MM.1S (cell line): Measurements from ENCODE around the gene GFI1B.

Experiments
- DNase-seq: peaks from one replicate; pipeline ENCODE4 v3.0.0-alpha.2; 2015
- H2AFZ ChIP-seq: fragments of 300-600 bp; sonication (generic); 2 replicates; pipeline ENCODE4 v1.6.0; 2016; ENCODE audit warnings: antibody characterized with exemption, low read length
- H3F3A ChIP-seq: fragments of 300-600 bp; sonication (generic); 2 replicates; pipeline ENCODE4 v1.6.1; 2016; ENCODE audit warnings: mild to moderate bottlenecking, antibody characterized with exemption, low read length, moderate library complexity, mixed read lengths; ENCODE audit not compliant: insufficient read depth
- H3K27ac ChIP-seq: fragments of 300-600 bp; sonication (generic); 2 replicates; pipeline ENCODE4 v1.5.1; 2016; ENCODE audit warnings: mild to moderate bottlenecking, low read length
- H3K27me3 ChIP-seq: fragments of 300-600 bp; sonication (generic); replicated peaks from 2 replicates; pipeline ENCODE4 v1.6.0; 2016; ENCODE audit warnings: low read length; ENCODE audit not compliant: insufficient read depth
- H3K36me3 ChIP-seq: fragments of 300-600 bp; sonication (generic); replicated peaks from 2 replicates; pipeline ENCODE4 v1.6.1; 2016; ENCODE audit warnings: mild to moderate bottlenecking, low read length, mixed read lengths; ENCODE audit not compliant: insufficient read depth
- H3K4me1 ChIP-seq: fragments of 300-600 bp; sonication (generic); 2 replicates; pipeline ENCODE4 v1.6.1; 2016; ENCODE audit warnings: low read length, mixed read lengths
- H3K4me2 ChIP-seq: fragments of 300-600 bp; sonication (generic); 2 replicates; pipeline ENCODE4 v1.6.0; 2016; ENCODE audit warnings: low read depth, low read length
- H3K4me3 ChIP-seq: fragments of 300-600 bp; sonication (generic); 2 replicates; pipeline ENCODE4 v1.5.1; 2016; ENCODE audit warnings: low read length, mixed read lengths
- H3K79me2 ChIP-seq: fragments of 300-600 bp; sonication (generic); 2 replicates; pipeline ENCODE4 v1.6.1; 2016; ENCODE audit warnings: mixed run types, low read length, mixed read lengths
- H3K9ac ChIP-seq: fragments of 300-600 bp; sonication (generic); 2 replicates; pipeline ENCODE4 v1.6.1; 2016; ENCODE audit warnings: low read length, mixed read lengths
- H3K9me2 ChIP-seq: fragments of 300-600 bp; sonication (generic); replicated peaks from 2 replicates; pipeline ENCODE4 v1.6.1; 2016; ENCODE audit warnings: mild to moderate bottlenecking, low read length, mixed read lengths; ENCODE audit not compliant: insufficient read depth
- H3K9me3 ChIP-seq: fragments of 300-600 bp; sonication (generic); replicated peaks from 2 replicates; pipeline ENCODE4 v1.6.1; 2016; ENCODE audit warnings: mild to moderate bottlenecking, low read length, mixed read lengths; ENCODE audit not compliant: insufficient read depth
- H4K20me1 ChIP-seq: fragments of 300-600 bp; sonication (generic); 2 replicates; pipeline ENCODE4 v1.6.1; 2016; ENCODE audit warnings: mild to moderate bottlenecking, low read length, moderate library complexity, mixed read lengths; ENCODE audit not compliant: insufficient read depth
- EZH2 ChIP-seq: fragments of 300-600 bp; sonication (generic); optimal IDR thresholded peaks from 2 replicates; pipeline ENCODE3; 2017; ENCODE audit warnings: low read depth, mild to moderate bottlenecking, antibody characterized with exemption, low read length, mixed read lengths
- EZH2phosphoT487 ChIP-seq: fragments of 300-600 bp; sonication (generic); IDR thresholded peaks from 2 replicates; pipeline ENCODE4 v1.6.1; 2018; ENCODE audit warnings: antibody characterized with exemption, low read length
- TF ChIP-seq, protein P1 (sequence below): fragments of 300-600 bp; sonication (generic); IDR thresholded peaks from 2 replicates; pipeline ENCODE4 v1.5.1; 2016; ENCODE audit warnings: antibody characterized with exemption, low read length, mixed read lengths

Gene GFI1B

DNA sequence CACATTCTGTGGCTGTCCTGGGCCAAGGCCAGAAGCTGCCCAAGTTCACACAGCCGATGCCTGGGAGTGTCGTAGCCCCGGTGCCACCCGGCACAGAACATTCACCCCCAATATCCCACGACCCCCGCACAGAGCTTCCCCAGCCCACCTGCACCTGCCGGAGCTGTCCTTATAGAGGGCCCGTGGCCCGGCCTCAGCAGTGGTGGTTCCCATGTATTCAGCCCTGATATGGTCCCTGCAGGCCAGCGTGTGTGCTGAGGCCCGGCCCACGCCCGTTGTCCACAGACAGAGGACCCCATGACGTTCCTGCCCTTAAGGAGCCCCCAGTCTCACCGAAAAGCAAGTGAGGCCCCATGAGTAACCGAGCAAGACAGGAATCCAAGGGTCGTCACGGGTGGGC, 5.3 kb upstream of the GFI1B start:
- no peaks in the 10 kb centered on the region for H3K9me2 ChIP-seq
- H2AFZ ChIP-seq, result no peak overlapping the region
- no peak overlapping the region for H3K4me3 ChIP-seq
- no peak for DNase-seq
- no peak overlapping the region for H3K4me2 ChIP-seq
- TF ChIP-seq EZH2phosphoT487, result no peak
- TF ChIP-seq EZH2, result no peak
- TF ChIP-seq, protein P1, sequence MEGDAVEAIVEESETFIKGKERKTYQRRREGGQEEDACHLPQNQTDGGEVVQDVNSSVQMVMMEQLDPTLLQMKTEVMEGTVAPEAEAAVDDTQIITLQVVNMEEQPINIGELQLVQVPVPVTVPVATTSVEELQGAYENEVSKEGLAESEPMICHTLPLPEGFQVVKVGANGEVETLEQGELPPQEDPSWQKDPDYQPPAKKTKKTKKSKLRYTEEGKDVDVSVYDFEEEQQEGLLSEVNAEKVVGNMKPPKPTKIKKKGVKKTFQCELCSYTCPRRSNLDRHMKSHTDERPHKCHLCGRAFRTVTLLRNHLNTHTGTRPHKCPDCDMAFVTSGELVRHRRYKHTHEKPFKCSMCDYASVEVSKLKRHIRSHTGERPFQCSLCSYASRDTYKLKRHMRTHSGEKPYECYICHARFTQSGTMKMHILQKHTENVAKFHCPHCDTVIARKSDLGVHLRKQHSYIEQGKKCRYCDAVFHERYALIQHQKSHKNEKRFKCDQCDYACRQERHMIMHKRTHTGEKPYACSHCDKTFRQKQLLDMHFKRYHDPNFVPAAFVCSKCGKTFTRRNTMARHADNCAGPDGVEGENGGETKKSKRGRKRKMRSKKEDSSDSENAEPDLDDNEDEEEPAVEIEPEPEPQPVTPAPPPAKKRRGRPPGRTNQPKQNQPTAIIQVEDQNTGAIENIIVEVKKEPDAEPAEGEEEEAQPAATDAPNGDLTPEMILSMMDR, result no peak
- peaks cover 73% of the 10 kb centered on the region for H3K27me3 ChIP-seq
- H3K9me3 ChIP-seq, result no peaks in the 10 kb centered on the region
- H3K79me2 ChIP-seq, result no peaks in the 10 kb centered on the region
- no peak overlapping the region for H3K27ac ChIP-seq
- H3K36me3 ChIP-seq, result no peaks in the 10 kb centered on the region
- no peaks in the 10 kb centered on the region for H3F3A ChIP-seq
- no peaks in the 10 kb centered on the region for H4K20me1 ChIP-seq
- no peaks in the 10 kb centered on the region for H3K4me1 ChIP-seq
- H3K9ac ChIP-seq, result no peak overlapping the region

DNA sequence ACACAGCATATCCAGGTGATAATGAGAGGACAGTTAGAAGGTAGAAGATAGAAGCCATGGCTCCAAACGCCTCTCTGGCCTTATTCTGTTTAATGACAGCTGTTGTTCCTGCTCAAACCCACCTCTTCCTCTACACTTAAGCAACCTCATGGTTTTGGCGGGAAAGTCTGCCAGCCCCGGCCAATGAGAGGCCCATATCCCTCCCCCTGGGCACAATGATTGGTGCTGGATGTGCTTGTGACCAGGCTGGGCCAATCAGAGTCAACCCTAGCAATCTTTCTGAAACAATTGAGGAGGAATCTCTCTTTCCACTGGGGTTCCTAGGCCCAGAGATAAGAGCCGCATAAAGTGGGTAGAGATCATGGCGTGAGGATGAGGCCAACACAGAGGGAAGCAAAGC, 4.8 kb upstream of the GFI1B start:
- H3K79me2 ChIP-seq, result no peaks in the 10 kb centered on the region
- no peaks in the 10 kb centered on the region for H3F3A ChIP-seq
- H4K20me1 ChIP-seq, result no peaks in the 10 kb centered on the region
- TF ChIP-seq EZH2 (no peak), EZH2phosphoT487 (no peak)
- TF ChIP-seq, protein P1, result no peak
- no peak overlapping the region for H3K9ac ChIP-seq
- H3K4me2 ChIP-seq, result no peak overlapping the region
- H3K9me2 ChIP-seq, result no peaks in the 10 kb centered on the region
- no peak overlapping the region for H3K27ac ChIP-seq
- H3K4me3 ChIP-seq, result no peak overlapping the region
- no peaks in the 10 kb centered on the region for H3K4me1 ChIP-seq
- H3K9me3 ChIP-seq, result no peaks in the 10 kb centered on the region
- H3K27me3 ChIP-seq, result peaks cover 75% of the 10 kb centered on the region
- no peak overlapping the region for H2AFZ ChIP-seq
- H3K36me3 ChIP-seq, result no peaks in the 10 kb centered on the region
- DNase-seq, result peak; percentile 20

DNA sequence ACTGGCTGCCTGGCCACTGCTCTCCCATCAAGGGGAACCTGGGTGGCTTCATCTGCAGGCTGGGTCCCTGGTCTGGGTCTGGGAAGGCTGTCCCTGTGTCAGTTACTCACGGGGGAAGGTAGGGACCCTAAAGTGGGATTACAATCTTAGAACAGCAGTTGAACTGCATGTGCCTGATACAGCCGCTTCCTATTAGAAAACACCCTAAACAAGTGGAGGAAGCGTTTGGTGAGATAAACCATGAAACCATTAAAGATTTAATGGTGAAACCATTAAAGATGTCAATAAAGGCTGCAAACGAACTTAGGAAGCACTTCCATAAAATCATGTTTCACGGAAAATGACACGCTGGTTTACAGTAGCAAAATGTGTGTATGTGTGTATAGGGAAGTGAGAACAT, 2.5 kb upstream of the GFI1B start:
- H4K20me1 ChIP-seq, result no peaks in the 10 kb centered on the region
- H3K27me3 ChIP-seq, result peaks cover 84% of the 10 kb centered on the region
- DNase-seq, result no peak
- TF ChIP-seq EZH2 (no peak), EZH2phosphoT487 (no peak)
- TF ChIP-seq, protein P1, result no peak
- no peaks in the 10 kb centered on the region for H3K79me2 ChIP-seq
- H3K36me3 ChIP-seq, result no peaks in the 10 kb centered on the region
- H3K9me3 ChIP-seq, result no peaks in the 10 kb centered on the region
- no peak overlapping the region for H3K27ac ChIP-seq
- no peaks in the 10 kb centered on the region for H3K4me1 ChIP-seq
- no peak overlapping the region for H3K9ac ChIP-seq
- no peak overlapping the region for H3K4me2 ChIP-seq
- H3F3A ChIP-seq, result no peaks in the 10 kb centered on the region
- no peaks in the 10 kb centered on the region for H3K9me2 ChIP-seq
- no peak overlapping the region for H3K4me3 ChIP-seq
- no peak overlapping the region for H2AFZ ChIP-seq
